Caco-2 (cell line): Measurements from ENCODE around the gene MEG3. TPM values are rescaled to one million over a fixed set of nuclear protein-coding genes. Genes with fewer than 3 reads are reported as not detected.

Experiments used
- BruUV-seq: library from RNA; stranded (reverse); fragments of 400-500 nt; replicated peaks from 2 replicates; lab custom pipeline; 2021; lab: Mats Ljungman, UMichigan
- CTCF ChIA-PET: fragments of 300-600 bp; sonication (Branson Sonifier 250); formaldehyde crosslinking; loops from one replicate; lab custom pipeline; 2022; ENCODE audit warnings: antibody characterized with exemption; lab: Charles Lee
- POLR2A ChIA-PET: fragments of 300-600 bp; sonication (Branson Sonifier 250); formaldehyde crosslinking; loops from one replicate; lab custom pipeline; 2022; ENCODE audit warnings: antibody characterized with exemption; lab: Charles Lee
- DNase-seq, 2 experiments: peaks; one replicate each; pipeline versions ENCODE4 v3.0.0 to v3.0.0-alpha.2; 2020 to 2022
- H3K27me3 ChIP-seq: replicated peaks from 2 replicates; pipeline ENCODE4 v1.6.0; 2011; ENCODE audit warnings: low read length; ENCODE audit not compliant: control insufficient read depth, insufficient read depth
- H3K36me3 ChIP-seq: 2 replicates; pipeline ENCODE4 v1.5.1; 2011; ENCODE audit warnings: low read length; ENCODE audit not compliant: control insufficient read depth, insufficient read depth
- H3K4me1 ChIP-seq: fragments of 250-450 bp; sonication (Bioruptor Pico); 2 replicates; pipeline ENCODE4 v1.5.1; 2020; ENCODE audit warnings: mild to moderate bottlenecking
- H3K4me3 ChIP-seq: 2 replicates; pipeline ENCODE4 v1.5.1; 2011; ENCODE audit warnings: low read depth, mild to moderate bottlenecking, control low read depth, low read length
- H3K9me3 ChIP-seq: fragments of 250-450 bp; sonication (Bioruptor Pico); 2 replicates; pipeline ENCODE4 v1.5.1; 2020; ENCODE audit warnings: mild to moderate bottlenecking, moderate library complexity
- H3K27ac Mint-ChIP-seq: one replicate; pipeline ENCODE4 v1.8.0; 2022; ENCODE audit warnings: mixed read lengths; ENCODE audit not compliant: unreplicated experiment
- H3K27me3 Mint-ChIP-seq: one replicate; pipeline ENCODE4 v1.8.0; 2022; ENCODE audit warnings: mixed read lengths; ENCODE audit not compliant: insufficient read depth, unreplicated experiment
- H3K36me3 Mint-ChIP-seq: one replicate; pipeline ENCODE4 v1.8.0; 2022; ENCODE audit warnings: mild to moderate bottlenecking, mixed read lengths; ENCODE audit not compliant: insufficient read depth, unreplicated experiment
- H3K4me1 Mint-ChIP-seq: one replicate; pipeline ENCODE4 v1.8.0; 2022; ENCODE audit warnings: low read depth, mixed read lengths; ENCODE audit not compliant: unreplicated experiment
- H3K4me3 Mint-ChIP-seq: one replicate; pipeline ENCODE4 v1.8.0; 2022; ENCODE audit warnings: mild to moderate bottlenecking, moderate library complexity, mixed read lengths; ENCODE audit not compliant: unreplicated experiment
- H3K9me3 Mint-ChIP-seq: one replicate; pipeline ENCODE4 v1.8.0; 2022; ENCODE audit warnings: mixed read lengths; ENCODE audit not compliant: unreplicated experiment
- CTCF ChIP-seq, 2 experiments: fragments of 200-600 bp in 1 of 2; IDR thresholded peaks; 1 replicate in 1 of 2; 2 replicates in 1 of 2; pipeline versions ENCODE4 v1.5.1 to v1.8.0; 2011 to 2022; ENCODE audit warnings: antibody characterized with exemption in 1 of 2, control low read depth in 1 of 2, inconsistent platforms in 1 of 2, low read depth in 1 of 2, low read length in 1 of 2, mild to moderate bottlenecking in 1 of 2, moderate library complexity in 1 of 2; ENCODE audit not compliant: insufficient read depth in 1 of 2, severe bottlenecking in 1 of 2, unreplicated experiment in 1 of 2
- intact Hi-C: fragments of 100-400 bp; cut with micrococcal nuclease; formaldehyde crosslinking; loops from one replicate; pipeline ENCODE4 v1.10.0; 2022; ENCODE audit not compliant: unreplicated experiment
- total RNA-seq: library from RNA; stranded (reverse); gene quantifications from 2 replicates; pipeline ENCODE4 v1.2.3, GENCODE V29; 2022

MEG3 gene
- total RNA-seq, 1 experiment from 2014 or later, result not detected

- ChIA-PET CTCF (no interaction called here), POLR2A (no interaction called here)
- peaks cover 3% of the 10 kb centered on the region for H3K27me3 Mint-ChIP-seq
- no peak overlapping the region for H3K27ac Mint-ChIP-seq
- H3K27me3 ChIP-seq, result no peaks in the 10 kb centered on the region
- H3K4me1 Mint-ChIP-seq, result no peaks in the 10 kb centered on the region
- no peaks in the 10 kb centered on the region for H3K36me3 Mint-ChIP-seq
- no peak overlapping the region for H3K4me3 Mint-ChIP-seq
- no peaks in the 10 kb centered on the region for H3K9me3 Mint-ChIP-seq
- H3K36me3 ChIP-seq, result no peaks in the 10 kb centered on the region
- no TSS peak for BruUV-seq
- TF ChIP-seq CTCF (IDR thresholded peaks at IDR 0.05; ENCODE audit: insufficient read depth in 1 of 2, low read depth in 1 of 2, low read length in 1 of 2, severe bottlenecking in 1 of 2, unreplicated experiment in 1 of 2), result no peak
- peaks cover 2% of the 10 kb centered on the region; the same call in 1 of the 2 replicates for H3K9me3 ChIP-seq
- no peak overlapping the region for H3K4me3 ChIP-seq
- no peaks in the 10 kb centered on the region for H3K4me1 ChIP-seq
- no peak for DNase-seq
- intact Hi-C loops, result no loop called here
Observed at GRCh38 chr14:100862277-100862676, 36.4 kb downstream of the MEG3 start.

- Mint-ChIP-seq H3K4me3 (no peak overlapping the region), H3K27me3 (peaks cover 3% of the 10 kb centered on the region), H3K9me3 (no peaks in the 10 kb centered on the region), H3K27ac (no peak overlapping the region), H3K36me3 (no peaks in the 10 kb centered on the region), H3K4me1 (no peaks in the 10 kb centered on the region)
- no peak for TF ChIP-seq CTCF (IDR thresholded peaks at IDR 0.05; ENCODE audit: insufficient read depth in 1 of 2, low read depth in 1 of 2, low read length in 1 of 2, severe bottlenecking in 1 of 2, unreplicated experiment in 1 of 2)
- no peaks in the 10 kb centered on the region for H3K27me3 ChIP-seq
- intact Hi-C loops, result no loop called here
- POLR2A ChIA-PET, result no interaction called here
- H3K36me3 ChIP-seq, result no peaks in the 10 kb centered on the region
- no peaks in the 10 kb centered on the region for H3K4me1 ChIP-seq
- no TSS peak for BruUV-seq
- H3K9me3 ChIP-seq, result peaks cover 2% of the 10 kb centered on the region; the same call in 1 of the 2 replicates
- no peak for DNase-seq
- no peak overlapping the region for H3K4me3 ChIP-seq
- CTCF ChIA-PET, result no interaction called here
Observed at GRCh38 chr14:100862793-100863192, 36.9 kb downstream of the MEG3 start.

GRCh38 chr14:100864206-100864605 is 38.3 kb downstream of the MEG3 start:
- Mint-ChIP-seq H3K4me3 (no peak overlapping the region), H3K27ac (no peak overlapping the region), H3K9me3 (no peaks in the 10 kb centered on the region), H3K27me3 (peaks cover 3% of the 10 kb centered on the region), H3K4me1 (no peaks in the 10 kb centered on the region), H3K36me3 (no peaks in the 10 kb centered on the region)
- intact Hi-C loops, result no loop called here
- Histone ChIP-seq H3K9me3 (peaks cover 2% of the 10 kb centered on the region; the same call in 1 of the 2 replicates), H3K4me3 (no peak overlapping the region), H3K36me3 (no peaks in the 10 kb centered on the region), H3K4me1 (no peaks in the 10 kb centered on the region), H3K27me3 (no peaks in the 10 kb centered on the region)
- DNase-seq, result peak in 1 of 2 experiments; percentile 8
- no TSS peak for BruUV-seq
- ChIA-PET CTCF (no interaction called here), POLR2A (no interaction called here)
- no peak for TF ChIP-seq CTCF (IDR thresholded peaks at IDR 0.05; ENCODE audit: insufficient read depth in 1 of 2, low read depth in 1 of 2, low read length in 1 of 2, severe bottlenecking in 1 of 2, unreplicated experiment in 1 of 2)
